ENCODE measurements around the gene SRRM4.
"Not testable (repeated sequence)": the region's sequence is repeated elsewhere in the genome, so short reads cannot be mapped to it uniquely, and the experiment has no call there.

SRRM4 gene

DNA sequence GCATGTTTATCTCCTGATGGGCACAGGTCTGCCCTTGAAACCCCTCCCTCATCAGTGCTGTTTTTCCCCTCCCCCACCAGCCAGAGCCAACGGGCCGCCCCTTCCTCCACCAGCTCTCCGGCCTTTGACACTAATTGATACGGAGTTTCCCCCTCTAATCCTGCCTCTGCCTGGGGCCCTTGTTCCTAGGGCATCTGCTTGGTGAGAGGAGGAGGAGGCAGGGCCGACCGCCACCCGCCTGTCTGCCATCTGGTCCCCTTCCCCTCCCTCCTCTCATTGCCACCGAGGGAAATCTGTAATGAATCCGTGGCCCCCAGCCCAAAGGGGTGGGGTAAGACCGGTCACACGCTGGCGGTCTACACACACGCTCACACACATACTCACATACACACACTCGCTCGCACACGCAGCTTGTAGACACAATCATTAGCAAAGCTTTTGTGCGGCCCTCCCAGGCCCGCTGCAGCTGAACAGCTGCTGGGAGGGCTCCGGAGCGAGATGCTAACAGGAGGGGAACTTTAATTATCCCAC lies 27.4 kb downstream of the SRRM4 start:
- peak; percentile 59 for DNase-seq (ENCODE audit: low read depth, low spot score)

DNA sequence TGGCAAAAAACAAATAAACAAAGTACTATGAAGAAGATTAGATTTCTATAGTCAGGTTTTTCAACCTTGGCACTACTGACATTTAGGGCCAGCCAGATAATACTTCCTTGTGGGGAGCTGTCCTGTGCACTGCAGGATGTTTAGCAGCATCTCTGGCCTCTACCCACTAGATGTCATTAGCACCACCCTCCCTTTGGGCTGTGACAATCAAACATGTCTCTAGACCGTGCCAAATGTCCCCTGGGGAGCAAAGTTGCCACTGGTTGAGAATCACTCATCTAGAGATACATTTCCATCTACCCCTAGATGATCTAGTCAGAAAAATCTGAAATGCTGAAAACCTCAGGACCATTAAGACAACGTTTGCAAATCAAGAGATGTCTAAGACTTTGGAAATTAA lies 29.9 kb downstream of the SRRM4 start:
- DNase-seq (ENCODE audit: low read depth, low spot score), result no peak

DNA sequence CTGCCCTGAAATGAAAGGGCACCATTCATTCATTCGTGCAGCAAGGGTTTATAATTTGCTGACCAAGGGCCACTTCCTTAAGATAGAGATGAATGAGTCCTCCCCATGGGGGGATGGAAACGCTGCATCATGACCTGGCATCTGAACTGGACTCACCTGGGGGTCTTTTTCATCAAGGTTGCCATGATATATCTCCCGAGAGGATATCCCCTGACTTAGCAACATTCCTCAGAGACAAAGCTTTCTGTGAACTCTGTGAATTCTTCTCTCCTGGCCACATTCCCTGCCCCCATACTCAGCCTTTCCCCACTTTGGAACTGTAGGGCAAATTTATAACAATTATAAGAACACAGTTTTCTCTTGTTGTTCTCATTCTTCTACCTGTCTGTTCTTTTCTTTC lies 30.8 kb downstream of the SRRM4 start:
- no peak for DNase-seq (ENCODE audit: low read depth, low spot score)

DNA sequence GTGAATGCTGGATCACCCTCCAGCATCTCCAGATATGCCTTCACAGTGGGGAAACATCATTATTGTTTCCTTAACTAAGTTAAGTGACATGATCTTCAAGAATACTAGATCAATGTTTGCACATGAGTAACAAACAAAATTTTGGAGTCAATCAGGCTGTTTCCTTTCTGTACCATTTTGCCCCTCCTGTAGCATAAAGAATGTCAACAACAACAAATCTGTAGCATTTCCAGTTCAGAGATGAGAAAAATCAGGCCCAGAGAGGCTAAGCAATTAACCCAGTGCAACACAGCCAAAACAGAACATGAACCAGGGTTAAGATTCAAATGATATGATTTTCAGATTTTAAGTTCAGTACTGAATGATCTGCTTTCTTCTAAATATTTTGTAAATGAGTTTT lies 31.7 kb downstream of the SRRM4 start:
- DNase-seq (ENCODE audit: low read depth, low spot score), result no peak

DNA sequence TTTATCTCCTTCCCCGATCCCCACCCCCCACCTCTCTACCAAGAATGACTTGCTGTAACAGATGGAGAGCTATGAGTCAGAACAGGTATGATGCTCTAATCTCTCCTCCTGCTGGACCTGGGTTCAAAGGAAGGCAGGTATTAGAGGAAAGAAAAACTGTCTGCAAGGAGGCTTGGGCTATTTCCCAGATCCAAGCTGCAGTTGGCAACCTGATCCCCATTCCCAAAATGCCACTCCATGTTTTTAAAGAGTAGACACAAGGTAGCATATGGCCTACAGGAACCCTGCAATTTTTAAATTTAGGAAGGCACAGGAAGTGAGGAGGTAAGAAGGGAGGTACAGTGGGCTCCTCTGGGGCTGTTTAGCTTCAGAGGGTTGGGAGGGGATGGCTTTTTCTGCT lies 33.0 kb downstream of the SRRM4 start:
- DNase-seq (ENCODE audit: low read depth, low spot score), result no peak

DNA sequence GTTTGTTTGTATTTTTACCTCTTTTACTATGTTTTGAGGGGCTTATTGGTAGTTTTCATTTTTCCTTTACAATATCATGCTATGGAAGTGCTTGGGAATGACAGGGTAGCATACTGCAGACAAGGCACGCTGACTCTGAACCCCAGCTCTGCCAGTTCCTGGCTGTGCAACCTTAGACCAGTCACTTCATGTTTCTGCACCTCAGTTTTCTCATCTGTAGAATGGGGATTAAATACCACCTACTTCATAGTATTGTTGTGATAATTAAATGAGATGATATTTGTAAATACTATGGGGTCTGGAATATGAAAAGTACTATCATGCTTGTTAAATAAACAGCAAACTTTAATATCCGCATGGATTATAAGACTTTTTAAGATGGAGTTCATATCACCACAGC lies 35.4 kb downstream of the SRRM4 start:
- no peak for DNase-seq (ENCODE audit: low read depth, low spot score)

DNA sequence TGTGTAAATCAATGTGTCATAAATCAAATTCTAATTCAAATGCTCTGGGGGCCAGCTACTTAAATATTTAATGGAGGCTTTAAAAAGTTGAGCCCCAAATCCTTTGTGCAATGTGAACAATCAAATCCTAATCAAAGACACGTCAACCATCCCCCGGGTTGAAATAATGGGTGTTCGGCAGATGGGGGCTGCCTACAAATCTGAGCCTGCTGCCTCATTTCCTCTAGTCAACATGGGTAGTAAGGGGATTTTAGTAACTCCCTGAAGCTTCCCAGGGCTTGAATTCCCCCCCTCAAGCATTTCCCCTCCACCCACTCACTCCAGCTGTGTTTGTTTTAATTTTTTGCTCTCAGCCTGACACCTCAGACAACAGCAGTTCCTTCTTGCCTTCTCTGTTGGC lies 37.8 kb downstream of the SRRM4 start:
- no peak for DNase-seq (ENCODE audit: low read depth, low spot score)

DNA sequence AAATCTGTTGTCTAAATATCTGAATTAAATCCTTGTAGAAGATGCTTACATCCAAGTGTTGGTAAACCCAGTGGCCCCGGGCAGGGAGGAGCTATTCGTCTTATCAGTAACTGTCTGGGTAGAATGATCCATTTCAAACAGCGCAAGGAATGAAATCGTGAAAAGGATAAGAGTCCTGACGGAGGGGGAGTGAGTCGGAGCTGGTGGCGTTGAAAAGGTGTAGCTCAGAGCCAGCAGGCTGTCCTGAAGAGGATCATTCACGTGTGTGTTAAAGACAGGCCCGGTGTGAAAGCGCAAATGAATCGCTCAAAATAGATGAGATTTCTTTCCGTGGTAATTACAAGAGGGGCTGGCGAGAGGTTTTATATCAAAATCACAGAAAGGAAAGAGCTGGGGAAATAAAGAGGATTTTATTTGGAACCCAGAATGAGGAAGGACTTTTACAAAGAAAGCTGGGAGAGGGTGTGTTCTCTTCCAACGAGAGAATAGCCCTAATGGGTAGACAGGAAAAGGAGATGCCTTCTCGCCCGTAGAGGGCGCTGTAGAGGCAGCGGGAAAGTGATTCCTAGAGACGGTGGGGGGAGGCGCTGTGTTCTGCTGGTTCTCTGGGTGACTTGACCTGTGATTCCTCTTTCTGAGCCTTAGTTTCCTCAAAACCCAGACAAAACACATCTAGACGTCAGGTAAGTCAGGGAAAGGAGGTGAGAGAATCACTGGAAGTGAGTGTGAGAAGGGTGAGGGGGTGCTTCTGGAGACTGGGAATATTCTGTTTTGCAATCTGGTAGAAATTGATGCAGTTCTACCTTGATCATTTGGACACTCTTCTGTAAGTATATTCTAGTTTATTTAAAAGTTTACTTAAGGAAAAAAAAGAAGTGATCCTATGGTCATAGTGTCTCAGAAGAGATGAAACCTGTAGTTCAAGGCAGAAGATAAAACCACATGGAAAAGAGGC lies 39.3 kb downstream of the SRRM4 start:
- DNase-seq (ENCODE audit: low read depth, low spot score), result peak; percentile 71

DNA sequence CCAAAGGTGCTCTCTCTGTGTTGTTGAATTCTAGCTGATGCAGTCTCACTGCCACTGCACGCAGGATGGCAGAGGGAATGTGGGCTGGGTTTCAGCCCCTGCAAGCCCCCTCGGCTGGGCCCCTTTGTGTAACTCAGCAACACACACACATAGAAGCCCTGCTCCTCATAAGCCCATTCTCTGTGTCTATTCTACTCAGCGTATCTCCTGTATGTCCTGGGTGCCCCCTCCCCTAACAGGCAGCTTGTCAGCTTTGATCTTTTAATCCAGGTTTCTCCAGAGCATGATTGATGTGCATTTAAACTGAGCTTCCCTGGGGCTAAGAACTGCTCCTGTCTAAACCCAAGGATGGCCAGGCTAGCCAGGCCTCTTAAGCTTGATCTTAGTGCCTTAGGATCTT lies 43.0 kb downstream of the SRRM4 start:
- peak; percentile 72 for DNase-seq (ENCODE audit: low read depth, low spot score)

DNA sequence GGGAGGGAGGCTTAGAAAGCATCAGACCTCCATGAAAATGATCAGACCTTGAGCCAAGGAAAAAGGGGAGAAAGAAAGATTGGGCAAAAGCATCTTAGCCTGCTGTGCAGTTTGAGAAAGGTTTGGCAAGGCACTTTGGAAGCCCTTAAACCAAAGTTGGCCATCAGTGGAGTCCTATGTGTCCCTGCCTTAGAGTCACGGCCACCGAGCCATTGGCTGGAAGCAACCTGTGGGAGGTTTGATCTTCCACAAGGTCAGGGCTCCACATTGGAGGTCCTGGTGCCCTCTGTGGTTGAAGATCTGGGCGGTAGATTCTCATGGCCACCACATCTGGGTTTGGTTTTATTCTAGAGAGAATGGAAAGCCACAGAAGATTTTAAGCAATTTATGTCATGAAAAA lies 44.4 kb downstream of the SRRM4 start:
- DNase-seq (ENCODE audit: low read depth, low spot score), result no peak

DNA sequence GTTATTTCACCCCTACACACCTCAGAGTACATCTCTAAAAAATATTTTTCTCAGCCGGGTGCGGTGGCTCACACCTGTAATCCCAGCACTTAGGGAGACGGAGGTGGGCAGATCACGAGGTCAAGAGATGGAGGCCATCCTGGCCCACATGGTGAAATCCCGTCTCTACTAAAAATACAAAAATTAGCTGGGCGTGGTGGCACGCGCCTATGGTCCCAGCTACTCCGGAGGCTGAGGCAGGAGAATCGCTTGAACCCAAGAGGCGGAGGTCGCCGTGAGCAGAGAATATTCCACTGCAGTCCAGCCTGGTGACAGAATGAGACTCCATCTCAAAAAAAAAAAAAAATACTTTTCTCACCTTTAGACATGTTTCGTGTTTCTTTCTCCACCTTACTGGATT lies 52.0 kb downstream of the SRRM4 start:
- not testable (repeated sequence) for DNase-seq (ENCODE audit: low read depth, low spot score)

DNA sequence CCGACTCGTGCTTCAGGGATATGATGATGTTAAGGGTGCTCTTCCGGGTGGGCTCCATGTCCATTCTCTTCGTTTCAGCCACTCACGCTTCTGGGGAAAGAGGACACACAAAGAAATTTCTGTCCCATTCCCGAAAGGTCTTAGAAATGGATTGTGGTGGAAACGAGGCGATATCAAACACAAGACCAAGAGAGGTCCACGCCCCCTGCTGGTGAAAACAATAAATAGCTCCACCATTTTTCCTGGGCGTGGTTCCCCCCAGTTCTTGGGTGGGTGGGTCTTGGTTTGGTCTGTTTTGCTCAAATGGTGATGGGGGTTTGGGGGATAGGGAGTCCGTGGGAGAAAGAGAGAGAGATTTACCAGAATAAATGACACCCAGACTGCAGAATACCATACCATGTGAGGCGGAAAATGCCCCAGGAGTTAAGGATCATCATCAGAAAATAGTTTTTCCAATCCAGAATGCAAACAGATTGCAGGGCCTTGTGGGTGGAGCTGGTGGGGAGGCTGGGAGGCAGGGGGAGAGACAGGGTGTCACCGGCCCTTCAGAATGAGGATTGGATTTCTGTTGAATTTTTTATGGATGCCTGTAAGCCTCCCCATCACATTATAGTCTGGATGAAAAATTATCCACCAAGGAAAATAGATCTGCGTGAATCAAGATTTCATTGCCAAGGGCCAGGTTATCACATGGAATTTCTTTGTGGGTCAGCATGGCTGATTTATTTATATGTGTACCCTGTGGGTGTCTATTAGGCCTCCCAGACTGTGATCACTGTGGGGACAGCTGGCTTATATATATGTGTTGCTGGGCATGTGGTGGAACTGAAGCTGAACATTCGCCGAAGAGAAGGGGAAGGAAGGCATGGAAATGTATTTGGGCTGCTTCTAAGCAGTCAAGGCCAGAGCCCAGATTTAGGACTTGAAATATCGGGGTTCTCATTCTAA lies 55.8 kb downstream of the SRRM4 start:
- peak; percentile 64 for DNase-seq (ENCODE audit: low read depth, low spot score)

DNA sequence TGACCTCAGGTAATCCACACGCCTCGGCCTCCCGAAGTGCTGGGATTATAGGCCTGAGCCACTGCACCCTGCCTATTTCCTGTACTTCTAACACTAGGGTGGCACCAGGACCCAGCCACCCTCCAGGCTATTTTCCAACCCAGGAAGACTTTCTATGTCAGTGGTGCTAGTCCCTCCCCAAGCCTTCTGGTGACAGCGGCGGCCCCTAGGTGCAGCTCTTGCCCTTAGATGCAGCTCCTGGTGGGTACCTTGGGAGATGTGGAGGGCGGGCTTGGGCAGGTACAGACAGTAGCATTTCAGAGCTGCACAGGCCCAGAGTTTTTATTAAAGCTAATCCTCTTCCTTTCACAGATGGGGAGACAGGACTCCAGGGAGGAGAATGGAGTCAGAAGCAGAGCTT lies 62.8 kb downstream of the SRRM4 start:
- no peak for DNase-seq (ENCODE audit: low read depth, low spot score)

DNA sequence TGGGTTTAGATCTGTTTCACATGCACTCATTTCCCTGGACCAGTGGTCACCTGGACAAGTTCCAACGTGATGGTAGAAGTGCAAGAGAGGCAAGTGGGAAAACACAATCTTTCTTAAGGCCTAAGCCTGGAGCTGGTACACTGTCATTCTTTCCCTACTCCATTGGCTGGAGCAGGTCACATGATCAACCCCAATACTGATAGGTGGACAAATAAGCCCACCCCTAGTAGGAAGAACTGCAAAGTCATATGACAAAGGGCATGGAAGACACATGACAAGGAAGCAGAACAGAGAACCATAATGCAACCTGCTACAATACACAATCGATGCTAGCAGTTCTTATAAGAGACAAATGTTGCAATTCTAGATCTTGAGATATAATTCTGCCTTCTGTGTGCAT lies 66.3 kb downstream of the SRRM4 start:
- DNase-seq (ENCODE audit: low read depth, low spot score), result no peak

DNA sequence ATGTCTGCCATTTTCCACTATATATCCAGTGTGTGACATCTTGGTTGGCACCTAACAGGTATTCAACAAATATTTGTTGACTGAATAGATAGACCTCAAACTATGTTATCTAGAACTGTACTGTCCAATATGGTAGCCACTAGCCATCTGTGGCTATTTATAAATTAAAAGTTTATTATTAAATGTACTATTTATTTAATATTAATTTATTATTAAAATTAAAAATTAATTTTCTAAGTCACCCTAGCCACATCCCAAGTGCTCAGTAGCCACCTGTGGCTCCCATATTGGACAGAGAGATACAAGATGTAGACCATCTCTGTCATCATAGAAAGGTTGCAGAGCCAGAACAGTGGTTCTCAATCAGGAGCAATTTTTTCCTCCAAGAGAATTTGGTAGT lies 69.3 kb downstream of the SRRM4 start:
- no peak for DNase-seq (ENCODE audit: low read depth, low spot score)

DNA sequence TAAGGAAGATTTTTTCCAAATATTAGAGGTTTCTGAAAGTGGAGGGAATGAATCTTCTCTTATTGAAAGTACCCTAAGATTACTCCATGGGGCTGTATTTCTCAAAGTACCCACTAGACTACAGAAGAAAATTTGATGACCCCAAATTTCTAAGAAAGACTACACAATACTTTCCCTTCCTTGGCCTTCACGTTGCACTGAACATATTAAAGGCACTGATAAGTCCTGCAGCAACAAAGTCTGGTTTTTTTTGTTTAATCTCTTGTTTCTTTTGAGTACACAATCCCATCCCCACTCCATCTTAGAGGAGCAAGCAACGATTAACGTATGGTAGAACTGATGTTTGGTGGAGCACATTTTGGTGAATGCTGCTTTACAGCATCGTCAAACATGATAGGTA lies 70.1 kb downstream of the SRRM4 start:
- no peak for DNase-seq (ENCODE audit: low read depth, low spot score)

DNA sequence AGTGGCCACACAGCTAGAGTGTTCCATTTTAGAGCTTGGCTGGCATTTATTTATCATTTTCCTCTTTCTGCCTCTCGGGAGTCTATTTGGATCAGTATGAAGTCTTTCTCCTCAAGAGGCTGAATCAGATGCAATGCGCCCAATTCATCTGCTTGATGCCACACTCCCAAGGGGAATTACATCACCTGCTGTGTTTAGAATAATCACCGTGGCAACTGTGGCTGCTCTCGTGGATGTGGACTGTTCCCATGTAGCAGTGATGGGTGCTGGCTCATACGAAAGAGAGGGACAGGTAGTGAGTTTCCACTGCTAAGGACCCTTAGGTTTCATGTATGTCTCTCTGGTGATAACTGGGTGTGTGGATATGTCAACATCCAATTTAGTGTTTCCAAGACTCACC lies 70.7 kb downstream of the SRRM4 start:
- no peak for DNase-seq (ENCODE audit: low read depth, low spot score)

DNA sequence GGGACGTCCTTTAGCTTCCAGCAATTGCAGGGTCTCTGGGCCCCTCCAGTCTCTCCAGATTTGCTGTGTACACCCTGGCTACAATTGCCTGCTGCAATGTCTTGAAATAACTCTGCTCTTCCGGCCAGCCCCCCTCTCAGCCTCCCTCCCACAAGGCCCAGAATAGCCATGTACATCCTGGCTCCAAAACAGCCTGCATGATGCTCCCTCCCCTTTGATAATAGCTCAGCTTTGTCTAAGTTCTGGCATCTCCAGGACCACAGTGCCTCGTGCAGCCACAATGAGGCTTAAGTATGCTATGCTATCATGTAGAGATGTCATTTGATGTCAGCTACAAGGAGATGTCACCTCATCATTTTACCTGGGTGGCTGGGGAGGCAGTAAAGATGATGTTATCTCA lies 74.6 kb downstream of the SRRM4 start:
- DNase-seq (ENCODE audit: low read depth, low spot score), result no peak

DNA sequence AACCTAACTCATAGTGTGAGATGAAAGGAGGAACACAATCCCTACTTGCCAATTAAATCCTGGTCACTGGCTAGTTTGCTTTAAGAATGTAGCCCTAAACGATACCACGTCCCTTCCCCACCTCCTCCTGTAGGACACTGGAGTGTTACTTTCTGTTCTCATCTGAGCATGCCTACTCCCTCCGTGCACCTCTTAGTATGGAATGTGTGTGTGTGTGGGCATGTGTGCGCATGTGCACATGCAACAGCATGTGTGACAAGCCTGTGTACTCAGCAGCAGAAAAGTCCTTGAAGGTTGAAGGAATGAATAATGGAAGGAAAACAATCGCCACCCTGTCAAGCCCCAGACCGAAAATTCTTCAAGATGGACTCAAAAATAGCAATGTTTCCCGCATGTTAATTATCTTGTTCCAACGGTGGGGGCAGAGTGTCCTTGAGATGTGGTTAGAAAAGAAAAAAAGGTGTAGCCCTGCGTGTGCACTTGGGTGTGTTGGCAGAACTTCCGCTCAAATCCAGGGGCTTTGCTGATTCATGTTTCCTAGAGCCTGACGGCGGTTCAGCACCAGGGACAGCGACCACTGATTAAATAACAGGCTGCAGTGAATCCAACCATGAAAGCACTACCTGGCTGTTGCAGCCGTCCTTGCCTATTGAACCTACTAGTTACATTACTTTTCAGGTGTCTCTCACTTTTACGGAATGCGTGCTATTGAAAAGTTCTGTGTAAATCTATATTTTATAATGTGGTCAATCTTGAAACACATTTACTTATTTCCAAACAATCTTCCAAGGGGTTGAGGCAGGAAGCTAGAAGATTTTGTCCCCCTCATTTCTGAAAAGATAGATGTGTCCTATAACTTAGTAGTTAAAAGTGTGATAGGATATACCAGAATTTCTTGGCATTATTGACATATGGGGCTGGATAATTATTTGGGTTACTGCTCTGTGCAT lies 79.8 kb downstream of the SRRM4 start:
- DNase-seq (ENCODE audit: low read depth, low spot score), result peak; percentile 73

DNA sequence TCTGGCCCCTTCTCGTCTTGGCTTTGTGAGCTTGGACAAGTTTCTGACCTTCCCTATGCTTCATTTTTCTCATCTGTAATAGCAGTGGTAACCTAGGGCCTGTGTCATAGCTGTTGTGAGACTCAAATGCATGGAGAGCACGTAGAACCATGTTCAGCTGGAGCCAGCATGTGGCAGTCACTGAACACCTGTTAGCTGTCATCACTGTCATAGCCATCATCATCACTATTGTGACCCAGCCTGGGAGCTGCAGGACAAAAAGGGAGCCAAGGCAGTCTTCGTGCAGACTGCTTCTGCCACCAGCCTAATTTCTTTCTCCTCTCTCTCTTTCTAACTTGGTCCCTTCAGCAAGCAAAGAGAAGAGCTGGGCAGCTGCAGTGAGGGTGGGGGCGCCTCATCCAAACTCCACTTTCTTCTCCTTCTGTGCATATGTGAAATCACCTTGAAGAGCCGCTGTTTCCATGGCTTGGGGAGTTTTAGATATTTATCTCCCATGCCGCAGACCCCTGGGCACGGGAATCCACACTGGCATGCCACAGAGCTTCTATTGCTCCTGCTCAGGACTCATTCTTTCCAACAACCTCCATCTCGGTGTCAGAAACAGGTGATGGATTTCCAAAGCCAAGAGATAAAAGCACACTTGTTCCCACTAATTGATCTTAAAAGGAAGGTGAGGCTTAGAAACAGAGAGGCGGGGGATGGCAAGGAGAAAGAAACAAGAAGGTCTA lies 87.0 kb downstream of the SRRM4 start:
- no peak for DNase-seq (ENCODE audit: low read depth, low spot score)
